VCaP (cell line): ENCODE measurements around the gene FOXP3.

Experiments
- H3K27ac ChIP-seq: fragments of 450-650 bp; 2 replicates; pipeline ENCODE4 v1.5.1; 2017
- TF ChIP-seq, protein P1 (sequence below): fragments of 450-650 bp; conservative IDR thresholded peaks from 2 replicates; pipeline ENCODE4 v1.5.1; 2017; ENCODE audit warnings: mild to moderate bottlenecking, moderate library complexity

FOXP3 gene

DNA sequence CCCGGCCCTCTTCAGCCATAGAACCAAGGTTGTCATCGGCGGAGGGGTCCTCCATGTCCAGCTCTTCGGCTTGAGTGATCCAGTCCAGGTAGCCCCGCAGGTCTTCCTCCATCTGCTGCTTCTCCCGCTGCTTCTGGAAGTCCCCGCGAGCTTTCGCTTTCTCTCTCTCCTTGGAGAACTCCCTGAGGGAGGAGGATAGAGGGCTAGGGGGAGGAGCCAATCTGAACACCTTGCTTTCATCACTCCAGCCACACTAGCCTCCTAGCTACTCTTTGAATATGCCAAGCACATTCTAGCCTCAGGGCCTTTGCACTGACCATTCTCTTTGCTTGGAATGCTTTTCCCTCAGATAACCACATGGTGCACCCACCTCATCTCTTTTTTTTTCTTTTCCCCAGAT, 37.6 kb downstream of the FOXP3 start:
- TF ChIP-seq, protein P1, sequence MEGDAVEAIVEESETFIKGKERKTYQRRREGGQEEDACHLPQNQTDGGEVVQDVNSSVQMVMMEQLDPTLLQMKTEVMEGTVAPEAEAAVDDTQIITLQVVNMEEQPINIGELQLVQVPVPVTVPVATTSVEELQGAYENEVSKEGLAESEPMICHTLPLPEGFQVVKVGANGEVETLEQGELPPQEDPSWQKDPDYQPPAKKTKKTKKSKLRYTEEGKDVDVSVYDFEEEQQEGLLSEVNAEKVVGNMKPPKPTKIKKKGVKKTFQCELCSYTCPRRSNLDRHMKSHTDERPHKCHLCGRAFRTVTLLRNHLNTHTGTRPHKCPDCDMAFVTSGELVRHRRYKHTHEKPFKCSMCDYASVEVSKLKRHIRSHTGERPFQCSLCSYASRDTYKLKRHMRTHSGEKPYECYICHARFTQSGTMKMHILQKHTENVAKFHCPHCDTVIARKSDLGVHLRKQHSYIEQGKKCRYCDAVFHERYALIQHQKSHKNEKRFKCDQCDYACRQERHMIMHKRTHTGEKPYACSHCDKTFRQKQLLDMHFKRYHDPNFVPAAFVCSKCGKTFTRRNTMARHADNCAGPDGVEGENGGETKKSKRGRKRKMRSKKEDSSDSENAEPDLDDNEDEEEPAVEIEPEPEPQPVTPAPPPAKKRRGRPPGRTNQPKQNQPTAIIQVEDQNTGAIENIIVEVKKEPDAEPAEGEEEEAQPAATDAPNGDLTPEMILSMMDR: no peak
- no peak overlapping the region for H3K27ac ChIP-seq

DNA sequence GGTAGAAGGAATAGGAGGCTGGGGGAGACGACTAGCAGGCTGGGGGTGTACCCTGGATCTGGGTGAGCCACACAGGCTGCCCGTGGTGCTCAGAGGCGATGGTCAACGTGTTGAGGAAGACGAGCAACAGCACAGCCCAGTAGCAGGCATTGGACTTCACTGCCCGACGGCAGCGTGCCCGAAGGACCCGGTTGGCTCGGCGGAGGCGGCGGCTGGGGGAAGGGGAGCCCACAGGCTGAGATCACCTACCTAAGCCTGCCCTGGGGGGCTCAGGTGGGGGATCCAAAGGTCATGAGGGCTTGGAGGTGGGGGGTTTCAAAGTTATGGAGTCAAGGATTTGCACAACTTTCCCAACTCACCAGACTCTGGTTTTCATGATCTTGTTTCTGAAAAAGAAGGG, 38.7 kb downstream of the FOXP3 start:
- no peak overlapping the region for H3K27ac ChIP-seq
- TF ChIP-seq, protein P1: no peak

DNA sequence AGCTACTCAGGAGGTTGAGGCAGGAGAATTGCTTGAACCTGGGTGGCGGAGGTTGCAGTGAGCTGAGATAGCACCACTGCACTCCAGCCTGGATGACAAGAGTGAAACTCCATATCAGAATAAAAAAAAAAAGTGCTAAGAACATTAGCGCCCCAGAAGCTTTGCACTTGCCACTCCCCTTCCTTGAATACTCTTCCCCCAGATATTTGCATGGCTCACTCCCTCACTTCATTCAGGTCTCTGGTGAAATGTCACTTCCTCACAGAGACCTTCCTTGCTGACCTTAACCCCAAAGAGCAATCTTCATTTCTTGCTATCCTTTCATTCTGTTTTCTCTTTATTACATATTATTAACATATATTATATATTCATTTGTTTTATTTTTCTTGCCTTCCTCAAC, 42.6 kb downstream of the FOXP3 start:
- TF ChIP-seq, protein P1: no peak
- H3K27ac ChIP-seq: no peak overlapping the region

DNA sequence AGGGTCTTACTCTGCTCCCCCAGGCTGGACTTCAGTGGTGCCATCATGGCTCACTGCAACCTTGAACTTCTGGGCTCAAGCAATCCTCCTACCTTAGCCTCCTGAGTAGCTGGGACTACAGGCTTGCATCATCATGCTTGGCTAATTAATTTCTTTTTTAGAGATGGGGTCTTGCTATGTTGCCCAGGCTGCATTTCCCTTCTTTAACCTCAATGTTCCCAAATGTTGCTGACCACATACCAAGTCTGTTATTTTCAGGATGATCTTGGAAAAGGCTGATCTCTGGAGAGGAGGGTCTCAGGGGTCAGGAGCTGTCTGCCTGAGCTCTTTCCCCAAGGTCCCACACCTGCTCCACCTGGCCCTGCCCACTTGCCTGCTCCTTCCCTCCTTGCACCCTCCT, 44.4 kb downstream of the FOXP3 start:
- TF ChIP-seq, protein P1: no peak
- H3K27ac ChIP-seq: no peak overlapping the region

DNA sequence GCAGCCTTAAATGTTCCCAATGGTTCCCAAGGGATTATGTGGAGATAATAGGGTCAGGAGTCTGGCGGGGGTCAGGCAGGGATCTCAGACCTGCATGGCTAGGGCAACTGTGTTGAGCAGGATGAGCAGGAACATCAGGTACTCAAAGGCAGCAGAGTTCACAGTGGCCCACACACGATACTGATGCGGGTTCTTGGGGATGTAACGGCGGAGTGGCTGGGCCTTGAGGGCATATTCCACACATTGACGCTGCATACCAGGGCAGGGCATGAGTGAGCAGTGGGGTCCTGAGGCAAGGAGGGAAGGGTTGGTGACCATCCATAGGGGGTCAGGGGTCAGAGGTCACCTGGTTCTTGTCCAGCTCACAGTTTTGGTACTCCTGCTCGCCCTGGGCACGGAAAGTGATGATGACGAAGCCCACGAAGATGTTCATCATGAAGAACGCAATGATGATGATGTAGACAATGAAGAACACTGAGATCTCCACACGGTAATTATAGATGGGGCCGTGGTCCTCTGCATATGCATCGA, 49.4 kb downstream of the FOXP3 start:
- no peak overlapping the region for H3K27ac ChIP-seq
- TF ChIP-seq, protein P1: no peak

DNA sequence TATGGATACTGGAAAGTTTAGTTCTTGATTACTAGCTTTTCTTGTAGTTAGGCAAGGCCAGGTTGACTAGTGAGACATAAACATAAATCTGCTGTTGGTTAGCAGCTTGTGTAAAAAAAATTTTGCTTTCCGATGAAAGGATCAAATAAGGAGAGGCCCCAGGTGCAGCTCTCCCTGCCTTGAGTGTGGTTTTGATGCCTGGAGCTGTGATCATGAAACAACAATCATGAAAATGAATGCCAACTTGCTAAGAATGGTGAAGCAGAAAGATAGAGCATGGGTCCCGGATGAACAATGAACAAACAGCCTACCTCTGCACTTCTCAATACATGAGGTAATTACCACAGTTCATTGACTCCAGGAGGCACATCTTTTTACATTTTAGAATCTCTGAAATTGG, 50.1 kb downstream of the FOXP3 start:
- H3K27ac ChIP-seq: no peak overlapping the region
- TF ChIP-seq, protein P1: no peak

DNA sequence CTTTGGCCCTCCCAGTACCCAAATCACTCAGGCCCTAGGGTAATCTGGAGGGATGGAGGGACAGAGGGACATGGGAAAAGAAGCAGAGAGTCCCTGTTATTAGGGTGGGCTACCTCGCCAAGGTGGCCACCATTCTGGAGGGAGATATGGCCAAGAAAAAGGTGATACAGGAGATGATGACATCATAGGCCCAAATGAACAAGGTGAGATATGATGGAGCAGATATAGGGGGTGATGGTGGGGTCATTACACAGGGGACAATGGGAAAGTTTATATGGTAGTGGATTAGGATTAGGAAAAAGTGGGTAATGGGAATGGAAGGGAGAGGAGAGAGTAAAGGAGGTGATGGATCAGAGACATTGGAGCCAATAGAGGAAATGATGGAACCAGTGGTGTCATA, 51.6 kb downstream of the FOXP3 start:
- TF ChIP-seq, protein P1: no peak
- H3K27ac ChIP-seq: no peak overlapping the region
